GM18498 (cell line): ENCODE data around the gene NDUFAF4.
A peak's percentile ranks its signal among the peaks of the same experiment; 100 is the strongest.

Experiments used
- ATAC-seq: cut with Tn5 transposase; IDR thresholded peaks from one replicate; pipeline ENCODE4 v1.9.1; 2021; ENCODE audit warnings: mild to moderate bottlenecking, moderate library complexity; ENCODE audit not compliant: unreplicated experiment

Gene NDUFAF4

DNA sequence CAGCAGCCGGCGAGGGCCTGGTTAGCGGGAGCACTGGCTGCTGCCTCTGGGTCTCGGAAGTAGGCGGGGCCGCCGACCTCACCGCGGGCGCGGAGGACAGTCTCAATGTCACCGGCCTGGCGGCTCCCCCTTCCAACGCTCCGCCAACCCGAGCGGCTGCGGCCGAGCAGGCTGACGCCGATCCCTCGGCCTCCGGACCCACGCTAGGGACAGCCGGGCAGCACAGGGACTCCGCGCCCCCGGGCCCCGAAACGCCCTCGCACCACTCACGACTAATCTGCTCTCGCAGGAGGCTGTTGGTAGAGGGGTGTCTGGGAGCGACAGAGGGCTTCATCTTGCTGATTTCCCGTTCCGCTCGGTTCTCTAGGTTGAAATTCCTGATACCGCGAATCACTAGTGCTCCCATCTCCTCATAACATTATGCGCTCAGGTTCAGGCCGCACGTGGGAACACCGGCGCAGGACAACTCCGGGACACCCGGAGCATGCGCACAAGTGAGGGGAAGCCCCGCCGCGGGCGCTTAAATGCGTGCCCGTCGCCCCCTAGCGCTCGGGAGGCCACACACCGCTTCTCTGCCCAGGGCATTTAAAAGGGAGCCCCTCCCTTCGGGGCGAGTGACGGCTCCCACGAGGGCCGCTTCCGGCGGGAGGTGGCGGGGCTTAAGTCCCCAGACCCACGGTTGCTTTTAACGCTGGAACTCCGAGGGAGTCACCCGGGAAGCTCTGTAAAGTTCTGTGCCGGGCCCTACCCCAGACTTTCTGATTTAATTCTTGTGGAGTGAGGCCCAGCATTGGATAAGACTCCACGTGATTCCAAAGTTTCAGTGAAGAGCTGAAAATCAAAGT is at the start of gene NDUFAF4:
NDUFAF4 (minus strand) TSS at position 496 of the 845 bp plus-strand sequence; CDS start at position 406, 90 bp downstream.
- peak; percentile 95 for ATAC-seq

DNA sequence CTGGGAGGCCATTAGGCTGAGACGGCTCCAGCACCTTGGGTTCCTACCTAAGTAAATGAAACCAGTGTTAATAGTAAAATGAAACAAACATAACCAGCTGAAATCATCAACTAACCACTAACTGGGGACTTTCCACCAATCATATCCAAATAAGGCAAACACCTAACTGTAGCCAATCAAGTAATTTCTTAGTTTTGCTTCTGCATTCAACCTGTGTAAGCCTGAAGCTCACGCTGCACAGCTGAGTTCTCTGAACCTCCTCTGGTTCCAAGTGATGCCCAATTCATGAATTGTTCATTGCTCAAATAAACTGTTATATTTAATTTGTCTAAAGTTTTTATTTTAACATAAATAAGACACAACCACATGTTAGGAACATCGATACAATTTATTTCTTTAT is 49.4 kb upstream of the NDUFAF4 start:
- ATAC-seq, result peak; percentile 93

DNA sequence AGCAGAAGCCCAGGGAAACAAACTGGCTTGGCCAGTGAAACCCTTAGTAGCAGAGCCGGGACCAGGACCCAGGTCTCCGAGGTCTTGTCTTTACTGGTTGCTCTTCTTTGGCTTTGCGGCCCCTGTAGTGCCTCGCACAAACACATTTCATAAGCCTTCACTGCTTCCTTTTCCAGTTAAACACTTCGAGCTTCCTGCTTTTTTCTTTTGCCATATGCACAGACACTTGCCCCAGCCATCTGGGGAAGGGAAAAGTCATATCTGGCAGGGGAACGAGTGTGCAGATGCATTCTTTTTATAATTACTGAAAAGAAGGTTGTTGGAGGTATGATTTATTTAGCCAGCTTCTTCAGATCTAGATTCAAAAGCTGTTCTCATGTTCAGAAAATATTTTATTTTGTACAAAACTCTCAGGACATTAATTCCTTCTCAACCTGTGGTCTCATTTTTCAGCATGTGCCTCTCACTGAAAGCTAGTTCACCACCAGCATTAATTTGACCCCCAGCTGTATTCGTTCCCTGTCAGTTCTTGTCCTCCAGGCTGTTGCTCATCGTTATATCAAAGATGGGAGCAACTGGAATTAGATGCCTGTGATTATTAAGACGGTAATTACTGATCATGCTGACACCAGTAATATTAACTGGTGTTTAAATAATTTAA is 46.0 kb upstream of the NDUFAF4 start:
- ATAC-seq, result no peak

DNA sequence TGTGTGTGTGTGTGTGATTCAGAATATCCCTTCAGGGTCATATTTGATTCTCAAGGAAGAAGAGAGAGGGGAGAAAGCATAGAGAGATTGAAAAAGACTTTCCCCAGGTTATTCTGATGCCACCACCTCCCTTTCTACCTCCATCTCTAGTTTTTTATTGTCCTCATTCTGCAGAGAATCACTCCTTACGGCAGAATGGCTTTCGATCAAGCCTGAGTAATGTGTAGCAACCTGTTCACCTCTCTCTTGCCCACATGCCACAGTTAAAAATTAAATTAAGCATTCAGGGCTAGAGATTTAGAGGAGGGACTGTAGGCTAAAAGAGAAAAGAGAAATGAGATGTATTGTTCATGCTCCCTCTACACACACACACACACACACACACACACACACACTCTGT is 45.0 kb upstream of the NDUFAF4 start:
- no peak for ATAC-seq

DNA sequence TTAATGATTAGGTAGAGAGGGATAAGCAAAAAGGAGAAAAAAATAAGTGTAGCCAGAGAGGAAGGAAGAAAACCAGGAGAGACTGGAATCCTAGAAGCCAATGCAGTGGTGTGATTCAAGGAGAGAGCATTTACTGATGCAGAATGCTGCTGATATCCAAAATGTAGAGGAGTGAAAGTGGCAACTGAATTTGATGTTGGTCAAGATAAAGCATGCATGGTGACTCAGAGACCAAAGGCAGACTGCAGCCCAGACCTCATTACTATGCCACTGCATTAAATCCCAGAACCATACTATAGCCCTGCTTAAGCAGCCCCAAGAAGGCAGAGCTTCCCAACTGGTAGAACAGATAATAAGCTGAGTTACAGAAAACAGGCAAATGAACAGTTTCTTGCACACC is 42.6 kb upstream of the NDUFAF4 start:
- ATAC-seq, result no peak

DNA sequence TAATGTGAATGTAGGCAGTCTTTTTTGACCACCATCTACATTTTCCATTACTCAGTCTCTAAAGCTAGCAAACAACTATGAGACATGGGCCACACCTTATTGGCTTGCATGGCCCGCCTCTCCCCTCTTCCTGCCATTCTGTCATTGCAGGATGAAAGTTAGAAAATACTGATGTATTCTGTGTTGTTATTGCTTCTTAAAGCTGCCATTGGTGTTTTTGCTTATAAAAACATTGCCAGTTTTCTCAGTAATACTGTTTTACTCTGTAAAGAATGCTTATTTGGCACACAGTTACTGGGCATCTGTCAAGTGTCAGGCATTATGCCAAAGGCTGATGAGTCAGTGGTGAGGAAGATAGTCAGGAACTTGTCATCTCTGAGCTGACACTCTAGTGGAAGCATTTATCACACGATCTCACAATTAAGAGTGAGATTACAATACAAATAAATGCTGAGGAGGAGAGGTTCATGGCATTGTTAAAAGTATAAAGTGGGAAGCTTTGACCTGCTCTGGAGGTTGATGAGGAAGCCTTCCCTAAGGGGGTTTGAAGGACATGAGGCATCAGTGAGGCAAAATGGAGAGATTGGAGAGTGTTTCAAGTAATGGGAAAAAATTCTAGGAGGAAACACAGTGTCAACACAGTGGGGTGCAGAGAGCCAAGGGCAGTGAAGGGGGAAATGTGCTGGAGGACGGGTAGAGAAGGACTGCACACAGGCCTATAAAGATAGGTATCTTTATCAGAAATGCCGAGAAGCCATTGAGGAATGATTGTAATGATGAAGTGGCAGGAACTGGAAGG is 41.5 kb upstream of the NDUFAF4 start:
- no peak for ATAC-seq

DNA sequence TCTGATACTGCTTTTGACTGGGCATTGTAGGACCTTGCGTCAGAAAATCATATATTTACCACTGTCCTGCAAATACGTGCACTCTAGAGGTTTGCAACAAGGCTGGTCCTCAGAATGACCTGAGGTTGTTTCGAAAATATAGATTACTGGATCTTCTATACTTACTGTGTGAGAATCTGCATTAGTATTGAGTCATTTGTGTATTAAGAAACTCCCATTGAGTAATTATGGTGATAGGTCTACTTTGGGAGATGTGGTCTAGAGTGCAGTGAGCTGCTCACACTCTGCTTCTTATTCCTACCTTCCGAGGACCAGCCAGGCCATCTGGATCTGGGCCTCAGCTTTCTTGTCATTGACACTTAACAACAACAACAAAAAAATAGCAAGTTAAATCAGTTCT is 36.4 kb upstream of the NDUFAF4 start:
- ATAC-seq, result no peak

DNA sequence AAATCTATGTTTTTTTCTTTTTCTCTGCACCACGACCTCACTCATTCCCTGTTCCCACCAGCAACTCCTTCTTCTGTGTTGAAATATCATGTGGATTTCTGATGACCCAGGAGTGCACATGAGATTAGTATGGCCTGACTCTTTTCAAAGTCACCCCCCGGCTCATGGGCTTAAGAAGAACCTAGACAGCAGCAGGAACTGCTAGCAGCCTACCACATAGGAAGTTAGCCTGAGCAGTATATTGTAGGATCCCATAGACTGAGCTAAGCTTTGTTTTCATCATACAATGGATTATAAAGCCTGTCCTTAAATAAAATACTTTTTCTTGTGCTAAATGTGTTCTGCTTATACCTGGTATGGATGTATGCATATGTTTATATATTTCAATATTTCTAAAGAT is 33.5 kb upstream of the NDUFAF4 start:
- ATAC-seq, result no peak

DNA sequence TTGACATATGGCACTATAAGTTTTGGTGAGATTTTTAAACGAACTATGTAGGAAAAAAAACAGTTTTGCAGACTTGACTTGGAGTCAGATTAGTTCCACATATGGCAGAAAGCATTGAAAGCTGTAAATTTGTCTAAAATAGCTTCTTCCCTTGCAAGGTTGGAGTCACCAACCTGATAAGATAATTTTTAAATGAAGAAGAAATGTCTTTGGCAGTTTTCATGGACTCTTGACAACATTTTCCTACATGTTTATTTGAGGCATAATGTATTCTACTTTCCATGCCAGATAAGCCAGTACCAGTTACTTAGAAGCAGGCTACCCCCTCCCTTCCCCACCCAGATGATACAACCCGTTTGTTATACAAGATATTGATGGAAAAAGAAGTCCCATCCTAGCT is 32.0 kb upstream of the NDUFAF4 start:
- no peak for ATAC-seq

DNA sequence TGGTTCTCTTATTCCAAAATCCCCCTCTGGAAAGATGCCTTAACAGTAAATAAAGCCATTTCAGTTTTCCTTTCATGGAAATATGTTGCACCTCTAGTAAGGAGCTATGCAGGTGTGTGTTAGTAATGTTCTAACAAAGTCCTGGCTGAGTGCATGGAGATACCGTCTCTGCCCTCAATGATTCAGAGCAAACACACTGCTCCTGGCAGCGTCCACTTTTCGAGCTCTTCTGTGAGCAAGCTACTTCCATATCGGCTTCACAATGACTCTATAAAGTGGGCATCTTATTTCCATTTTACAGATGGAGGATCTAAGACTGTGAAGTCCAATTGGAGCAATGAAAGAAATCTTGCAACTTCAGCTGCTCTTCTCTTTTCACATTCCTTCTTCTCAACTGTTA is 30.0 kb upstream of the NDUFAF4 start:
- ATAC-seq, result no peak

DNA sequence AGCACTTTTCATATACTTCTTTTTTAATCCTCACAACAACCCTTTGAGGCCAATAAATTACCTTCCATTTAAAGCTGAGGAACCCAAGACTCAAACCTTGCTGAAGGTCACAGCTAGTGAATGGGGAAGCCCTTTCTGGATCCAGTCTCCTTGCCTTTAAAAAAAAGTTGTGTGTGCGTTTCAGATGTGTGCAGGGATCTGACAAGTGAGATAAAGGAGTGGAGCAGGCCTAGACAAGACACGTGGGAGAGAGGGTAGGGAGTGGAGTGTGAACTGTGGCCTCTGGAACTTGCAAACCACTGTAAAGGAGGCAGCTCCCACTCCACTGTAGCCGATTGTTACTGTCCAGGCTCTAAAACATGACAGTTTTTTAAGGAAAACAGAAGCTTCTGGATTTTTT is 28.7 kb upstream of the NDUFAF4 start:
- no peak for ATAC-seq

DNA sequence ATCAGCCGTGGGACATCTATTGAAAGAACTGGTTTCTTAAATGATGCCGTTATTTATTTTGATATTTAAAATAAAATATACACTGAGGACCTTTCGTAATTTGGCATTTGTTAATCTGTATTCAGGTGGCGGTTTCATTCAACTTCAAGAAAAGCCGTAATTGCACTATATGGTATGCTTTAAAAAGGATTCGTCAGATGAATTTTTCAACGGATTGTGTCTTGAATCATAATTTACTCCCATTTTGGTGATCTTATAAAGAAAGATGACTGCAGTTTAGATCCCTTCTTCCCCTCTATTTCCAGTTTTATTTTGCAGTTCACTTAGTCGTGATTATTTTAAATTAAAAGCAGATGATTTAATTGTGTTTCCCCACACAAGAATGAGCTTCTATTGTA is 27.6 kb upstream of the NDUFAF4 start:
- ATAC-seq, result no peak

DNA sequence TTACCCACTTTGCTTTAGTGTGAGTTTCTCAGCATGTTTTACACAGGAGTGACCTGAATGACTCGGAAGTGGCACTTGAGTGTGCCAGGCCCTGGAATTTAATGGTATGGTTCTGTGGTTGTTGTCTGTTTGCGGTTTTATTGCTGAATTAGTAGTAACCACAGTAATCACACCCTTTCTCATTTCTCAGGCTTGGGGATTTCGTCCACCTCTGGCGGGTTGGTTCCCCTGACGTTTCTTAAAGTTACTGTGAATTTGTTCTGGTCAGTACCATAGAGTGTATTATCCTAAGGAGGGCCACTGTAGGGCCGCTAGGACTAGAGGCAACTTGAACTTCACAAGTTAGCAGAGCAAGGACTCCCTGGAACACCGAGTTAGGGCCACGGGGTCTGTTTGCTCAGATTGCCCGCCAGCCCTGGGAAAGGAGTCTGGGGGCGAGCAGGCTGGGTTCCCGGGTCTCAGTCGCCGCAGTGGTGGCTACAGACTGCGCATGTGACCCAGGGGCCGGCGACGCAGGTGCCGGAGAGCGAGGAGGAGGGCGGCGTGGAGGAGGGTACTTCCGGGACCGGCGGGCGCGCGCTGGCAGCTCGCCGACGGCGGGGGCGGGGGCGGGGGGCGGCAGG is 26.3 kb upstream of the NDUFAF4 start:
- ATAC-seq, result peak; percentile 83

DNA sequence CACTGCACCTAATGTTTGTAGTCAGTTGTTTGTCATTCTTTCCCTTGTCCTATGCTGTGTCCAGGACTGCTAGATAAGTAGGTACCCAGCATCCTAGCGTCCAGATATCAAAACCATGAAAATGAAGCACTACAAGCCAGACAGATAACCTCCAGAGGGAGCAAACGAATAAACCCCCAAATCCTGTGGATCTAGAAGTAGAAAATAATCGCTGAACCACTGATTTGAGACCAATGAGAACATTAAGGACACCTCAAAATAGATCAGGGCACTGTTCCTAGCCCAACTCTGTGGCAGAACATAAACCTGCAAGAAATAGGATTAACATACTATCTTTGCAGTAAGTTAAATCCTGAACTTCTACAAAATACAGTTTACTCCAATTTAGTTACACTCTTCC is 25.7 kb upstream of the NDUFAF4 start:
- no peak for ATAC-seq

DNA sequence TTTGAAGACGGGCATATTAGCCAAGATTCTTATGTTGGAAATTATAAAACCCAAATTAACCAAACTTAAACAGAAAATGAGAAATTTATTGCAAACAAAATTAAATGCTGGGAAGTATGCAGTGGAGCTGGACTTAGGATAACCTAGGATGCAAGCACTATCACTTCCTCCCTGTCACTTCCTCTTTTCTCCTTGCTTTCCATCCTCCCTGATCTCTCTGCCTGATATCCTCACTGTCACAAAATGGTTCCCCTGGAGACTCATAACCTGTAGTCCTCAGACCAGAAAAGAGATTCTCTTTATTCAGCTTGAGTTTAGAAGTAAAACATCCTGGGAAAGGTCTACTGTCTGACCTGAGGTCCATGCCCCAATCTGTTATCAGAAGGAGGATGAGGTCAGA is 19.4 kb upstream of the NDUFAF4 start:
- ATAC-seq, result no peak

DNA sequence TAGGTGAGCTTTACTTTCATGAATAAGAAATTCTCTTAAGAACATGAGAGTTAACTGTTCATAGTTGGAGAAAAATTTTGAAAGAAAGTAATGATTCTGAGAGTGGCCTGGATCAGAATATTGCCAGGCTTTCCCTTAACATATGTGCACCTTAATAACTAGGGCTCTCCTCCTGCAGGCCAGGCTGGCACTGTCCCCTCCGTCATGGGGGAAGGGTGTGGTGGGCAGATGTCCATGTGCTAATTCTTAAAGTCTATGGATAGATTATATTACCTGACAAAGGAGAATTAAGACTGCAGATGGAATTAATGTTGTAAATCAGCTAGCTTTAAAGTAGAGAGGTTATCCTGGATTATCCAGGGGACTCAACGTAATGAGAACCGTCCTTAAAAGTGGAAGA is 15.9 kb upstream of the NDUFAF4 start:
- ATAC-seq, result no peak

DNA sequence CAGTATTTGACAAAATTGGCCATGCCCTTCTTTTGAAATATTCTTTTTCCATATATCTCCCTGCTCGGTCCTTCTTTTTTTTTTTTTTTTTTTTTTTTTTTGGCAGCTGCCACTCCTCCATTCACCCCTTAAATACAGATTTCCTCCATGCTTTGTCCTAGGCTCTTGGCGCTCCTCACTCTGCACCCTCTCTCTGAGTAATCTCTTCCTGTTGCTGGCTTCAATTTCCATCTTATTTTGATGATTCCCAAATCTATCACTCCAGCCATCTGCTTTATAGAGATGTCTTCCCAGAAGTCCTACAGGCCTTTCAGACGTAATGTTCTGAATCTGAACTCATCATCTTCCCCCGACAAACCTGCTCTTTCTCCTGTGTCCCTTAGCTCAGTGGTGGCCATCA is 14.1 kb upstream of the NDUFAF4 start:
- ATAC-seq, result no peak

DNA sequence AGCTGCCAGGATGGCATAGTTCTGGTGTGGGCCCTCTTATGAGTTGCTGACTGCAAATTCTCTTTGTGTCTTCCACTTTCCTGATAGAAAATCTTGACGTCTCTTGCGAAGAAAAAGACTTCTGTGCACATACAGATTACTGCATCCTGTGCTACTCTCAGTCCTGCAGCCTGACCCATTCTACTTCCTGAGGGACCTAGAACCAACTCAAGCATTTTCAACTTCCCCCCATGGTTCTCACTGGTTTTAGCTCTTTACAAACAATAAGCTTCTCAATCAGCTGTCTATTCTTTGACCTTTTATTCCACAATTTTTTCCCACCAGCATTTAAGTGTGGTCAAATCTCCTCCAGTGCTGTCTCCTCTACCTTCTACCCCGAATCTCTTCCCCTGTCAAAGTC is 13.5 kb upstream of the NDUFAF4 start:
- no peak for ATAC-seq

DNA sequence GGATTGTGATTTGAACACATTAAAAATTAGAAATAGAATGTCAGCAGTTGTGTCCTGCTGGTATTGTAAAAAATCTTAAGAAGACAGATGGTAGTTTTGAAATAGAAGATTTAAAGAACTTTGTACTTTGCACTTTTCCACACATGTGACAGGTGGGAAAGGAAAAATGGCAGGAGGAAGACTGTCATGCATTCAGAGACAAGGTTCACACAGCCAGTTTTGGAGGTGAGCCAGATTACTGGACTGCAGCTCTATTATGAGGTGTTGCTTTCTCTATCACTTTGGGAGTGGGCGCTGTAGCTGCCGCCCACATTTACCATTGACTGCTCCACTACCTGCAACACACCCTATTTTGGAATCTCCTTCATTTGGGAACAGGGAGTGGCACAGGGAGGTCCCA is 12.1 kb upstream of the NDUFAF4 start:
- ATAC-seq, result no peak

DNA sequence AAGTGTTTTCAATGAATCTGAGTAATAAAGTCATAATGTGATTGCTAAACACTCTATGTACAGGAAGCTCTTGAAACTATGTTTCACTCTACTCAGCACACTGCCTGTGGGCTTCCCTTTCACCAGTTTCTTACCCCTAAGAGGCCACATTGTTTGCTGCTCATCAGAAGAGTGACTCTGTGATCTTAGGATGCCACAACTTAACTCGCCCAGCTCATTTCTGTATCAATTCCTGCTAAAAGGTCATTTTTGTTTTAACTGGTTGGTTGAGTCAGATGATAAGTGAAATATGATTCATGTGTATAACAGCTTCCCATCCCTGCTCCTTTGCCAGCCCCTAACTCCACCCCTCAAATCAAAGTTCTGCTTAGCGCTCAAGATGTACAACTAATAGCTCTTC is 9.8 kb upstream of the NDUFAF4 start:
- ATAC-seq, result peak; percentile 92

DNA sequence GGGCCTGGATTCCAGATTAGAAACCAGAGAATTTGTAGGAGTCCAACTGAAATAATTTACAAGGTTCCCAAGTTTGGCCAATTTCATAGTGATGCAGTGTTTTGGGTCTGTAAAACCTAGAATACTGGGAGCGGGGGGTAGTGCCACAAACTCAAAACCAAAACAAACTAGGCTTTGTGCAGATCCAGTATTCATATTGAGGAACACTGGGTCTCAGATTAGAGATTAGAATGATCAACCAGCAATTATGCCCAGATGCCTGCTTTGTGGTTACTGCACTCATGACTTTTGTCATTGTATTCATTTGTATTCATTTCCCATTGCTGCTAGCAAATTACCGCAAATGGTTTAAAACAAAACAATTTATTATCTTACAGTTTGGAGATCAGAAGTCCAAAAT is 3.2 kb upstream of the NDUFAF4 start:
- no peak for ATAC-seq
